ENCODE results near the gene CBX3.
"Not testable (repeated sequence)": the region's sequence is repeated elsewhere in the genome, so short reads cannot be mapped to it uniquely, and the experiment has no call there.

CBX3 gene

DNA sequence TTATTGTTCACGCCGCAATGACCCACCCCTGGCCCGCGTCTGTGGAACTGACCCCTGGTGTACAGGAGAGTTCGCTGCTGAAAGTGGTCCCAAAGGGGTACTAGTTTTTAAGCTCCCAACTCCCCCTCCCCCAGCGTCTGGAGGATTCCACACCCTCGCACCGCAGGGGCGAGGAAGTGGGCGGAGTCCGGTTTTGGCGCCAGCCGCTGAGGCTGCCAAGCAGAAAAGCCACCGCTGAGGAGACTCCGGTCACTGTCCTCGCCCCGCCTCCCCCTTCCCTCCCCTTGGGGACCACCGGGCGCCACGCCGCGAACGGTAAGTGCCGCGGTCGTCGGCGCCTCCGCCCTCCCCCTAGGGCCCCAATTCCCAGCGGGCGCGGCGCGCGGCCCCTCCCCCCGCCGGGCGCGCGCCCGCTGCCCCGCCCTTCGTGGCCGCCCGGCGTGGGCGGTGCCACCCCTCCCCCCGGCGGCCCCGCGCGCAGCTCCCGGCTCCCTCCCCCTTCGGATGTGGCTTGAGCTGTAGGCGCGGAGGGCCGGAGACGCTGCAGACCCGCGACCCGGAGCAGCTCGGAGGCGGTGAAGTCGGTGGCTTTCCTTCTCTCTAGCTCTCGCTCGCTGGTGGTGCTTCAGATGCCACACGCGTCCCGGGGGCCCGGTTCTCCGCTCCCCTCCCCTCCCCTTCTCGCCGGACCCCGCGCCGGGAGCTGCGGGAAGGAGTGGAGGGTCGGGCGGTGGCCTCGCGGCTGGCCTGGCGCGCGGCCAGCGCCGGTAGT lies at the start of gene CBX3:
CBX3 (plus strand) TSS at position 499 of the 772 bp plus-strand sequence. CDS start 1,254 bp downstream, outside the sequence.
- peak; percentile 84 for DNase-seq

DNA sequence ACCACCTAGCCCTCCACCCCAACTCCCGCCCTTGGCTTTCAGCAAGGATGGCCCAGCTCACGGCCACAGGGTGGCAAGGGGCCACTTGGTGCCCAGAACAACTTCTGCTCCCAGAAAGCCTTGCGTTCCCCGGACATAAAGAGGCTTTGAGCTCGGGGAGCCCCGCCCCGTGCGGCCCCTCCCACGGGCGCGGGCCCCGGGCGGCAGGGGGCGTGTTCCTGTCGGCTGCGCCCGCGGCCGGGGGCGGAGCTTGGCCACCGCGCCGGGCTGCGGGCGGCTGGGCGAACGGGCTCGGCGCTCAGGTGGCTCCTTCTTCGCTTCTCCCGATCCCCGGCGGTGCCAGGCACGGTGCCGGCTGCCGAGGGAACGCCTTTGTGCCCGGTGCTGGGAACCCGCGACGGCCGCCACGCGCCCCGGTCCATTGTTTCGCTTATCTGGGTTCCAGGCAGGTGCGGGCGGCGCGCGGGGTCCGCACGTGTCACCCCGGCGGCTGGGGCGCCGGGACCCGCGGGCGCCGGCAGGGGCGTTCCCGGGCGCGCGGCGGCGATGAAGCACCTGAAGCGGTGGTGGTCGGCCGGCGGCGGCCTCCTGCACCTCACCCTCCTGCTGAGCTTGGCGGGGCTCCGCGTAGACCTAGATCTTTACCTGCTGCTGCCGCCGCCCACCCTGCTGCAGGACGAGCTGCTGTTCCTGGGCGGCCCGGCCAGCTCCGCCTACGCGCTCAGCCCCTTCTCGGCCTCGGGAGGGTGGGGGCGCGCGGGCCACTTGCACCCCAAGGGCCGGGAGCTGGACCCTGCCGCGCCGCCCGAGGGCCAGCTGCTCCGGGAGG lies 49.4 kb upstream of the CBX3 start, which contains the start of gene NFE2L3:
NFE2L3 (plus strand) TSS at position 246 of the 829 bp plus-strand sequence; CDS start at position 547, 301 bp downstream.
- DNase-seq = peak; percentile 77

DNA sequence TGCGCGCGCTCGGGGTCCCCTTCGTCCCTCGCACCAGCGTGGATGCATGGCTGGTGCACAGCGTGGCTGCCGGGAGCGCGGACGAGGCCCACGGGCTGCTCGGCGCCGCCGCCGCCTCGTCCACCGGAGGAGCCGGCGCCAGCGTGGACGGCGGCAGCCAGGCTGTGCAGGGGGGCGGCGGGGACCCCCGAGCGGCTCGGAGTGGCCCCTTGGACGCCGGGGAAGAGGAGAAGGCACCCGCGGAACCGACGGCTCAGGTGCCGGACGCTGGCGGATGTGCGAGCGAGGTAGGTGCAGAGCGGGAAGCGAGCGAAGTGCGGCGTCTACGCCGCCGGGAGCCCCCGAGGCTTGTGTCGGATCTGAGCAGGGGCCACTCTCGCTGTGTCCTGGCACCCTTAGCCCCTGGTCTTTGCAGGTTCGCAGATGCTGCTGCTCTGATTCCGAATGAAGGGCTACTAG lies 48.7 kb upstream of the CBX3 start:
- peak; percentile 31 for DNase-seq

DNA sequence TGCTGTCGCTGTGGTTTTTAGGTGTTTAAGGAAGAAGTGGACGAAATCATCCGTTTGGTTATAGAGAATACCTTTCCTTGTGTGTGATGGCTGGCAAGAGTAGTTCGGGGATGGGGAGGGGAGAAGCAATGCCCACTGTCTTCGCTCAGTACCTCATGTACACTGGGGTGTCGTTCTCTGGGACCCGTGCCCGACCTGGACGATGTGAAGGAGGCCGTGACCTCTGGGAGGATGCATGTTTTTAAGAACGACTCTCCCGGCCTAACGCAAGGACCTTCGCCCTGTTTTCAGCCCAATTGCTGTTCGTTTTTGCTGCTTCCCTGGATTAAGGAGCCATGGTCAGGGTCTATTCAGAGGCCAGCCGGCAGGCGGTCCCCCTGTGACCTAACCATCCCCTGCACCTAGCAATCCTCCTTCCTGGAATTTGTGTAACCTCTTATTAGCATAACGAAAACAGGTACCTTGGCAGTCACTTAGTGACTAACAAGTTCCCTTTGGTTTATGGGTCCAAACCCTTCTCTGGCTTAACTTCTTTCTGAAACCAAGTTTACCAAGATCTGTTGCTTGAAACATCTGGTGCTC lies 48.2 kb upstream of the CBX3 start:
- DNase-seq = no peak

DNA sequence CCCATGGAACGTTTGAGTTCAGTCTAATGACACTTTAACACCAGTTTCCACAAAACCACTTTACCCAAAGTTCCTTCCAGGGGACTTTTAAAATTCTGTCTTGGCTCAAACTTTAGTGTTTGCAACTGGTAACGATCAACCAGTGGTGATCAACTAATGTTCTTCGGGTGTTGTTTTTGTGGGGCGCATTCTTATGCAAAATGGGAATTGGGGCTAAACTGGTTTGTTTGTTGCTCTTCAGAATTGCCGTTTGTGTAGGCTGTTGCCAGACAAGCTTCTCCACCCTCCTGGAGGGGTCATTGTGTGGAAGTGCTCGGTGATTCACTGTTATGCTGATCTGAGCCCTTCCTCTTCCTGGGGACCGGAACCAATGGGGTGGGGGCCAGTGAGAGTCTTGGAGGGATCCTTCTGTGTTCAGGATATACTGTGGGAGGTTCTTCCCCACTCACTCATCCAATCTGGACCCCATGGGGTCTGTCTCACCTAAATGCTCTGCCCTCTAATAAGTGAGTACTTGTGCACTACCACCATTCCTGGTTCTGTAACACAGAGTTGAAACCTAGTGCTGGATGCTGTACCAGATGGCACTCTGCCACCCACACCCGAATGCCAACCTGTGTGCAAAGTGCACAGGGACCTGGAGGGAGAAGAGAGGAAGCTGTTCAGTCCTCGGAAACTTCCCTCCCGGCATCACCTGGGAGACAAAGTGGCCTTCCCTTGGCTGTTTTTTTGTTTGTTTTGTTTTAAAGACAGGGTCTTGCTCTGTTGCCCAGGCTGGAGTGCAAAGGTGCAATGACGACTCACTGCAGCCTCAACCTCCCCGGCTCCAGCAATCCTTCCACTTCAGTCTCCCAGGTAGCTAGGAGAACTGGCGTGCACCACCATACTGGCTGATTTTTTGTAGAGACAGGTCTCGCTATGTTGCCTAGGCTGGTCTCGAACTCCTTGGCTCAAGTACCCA lies 47.4 kb upstream of the CBX3 start:
- no peak for DNase-seq

DNA sequence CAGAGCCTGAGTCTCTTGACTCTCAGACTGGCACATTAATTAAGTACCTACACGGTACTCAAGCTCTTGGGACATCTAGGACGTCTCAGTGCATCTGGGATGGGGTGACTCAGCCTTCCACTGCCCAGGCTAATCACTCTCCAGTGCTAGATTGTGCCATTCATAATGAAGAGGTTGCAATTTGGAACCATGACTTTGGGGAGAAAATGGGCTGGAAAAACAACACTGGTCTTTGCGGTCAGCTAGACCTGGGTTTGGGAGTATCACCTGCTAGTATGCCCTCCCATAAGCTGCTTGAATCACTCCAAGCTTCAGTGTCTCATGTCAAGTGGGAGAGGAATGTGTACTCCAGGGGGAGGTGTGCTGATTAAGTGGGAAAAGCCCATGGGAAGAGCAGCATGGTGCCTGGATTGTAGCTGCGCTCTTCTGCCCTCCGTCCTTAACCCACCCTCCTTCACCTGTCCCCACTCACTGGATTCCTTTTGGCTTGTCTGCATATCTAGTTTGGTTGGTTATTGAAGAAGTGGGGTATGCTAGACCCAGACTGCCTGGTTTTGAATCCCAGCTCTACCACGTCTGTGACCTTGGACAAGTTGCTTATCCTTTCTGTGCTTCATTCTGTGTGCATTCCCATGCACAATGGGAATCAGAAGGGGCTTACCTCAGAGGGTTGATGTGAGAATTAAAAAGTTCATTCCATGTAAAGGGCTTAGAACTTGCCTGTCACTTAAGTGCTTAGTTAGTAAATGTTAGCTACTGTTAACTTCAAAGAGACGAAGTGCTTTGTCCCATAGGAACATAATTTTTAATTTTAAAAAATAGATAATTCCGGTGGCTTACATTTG lies 45.8 kb upstream of the CBX3 start:
- DNase-seq = no peak

DNA sequence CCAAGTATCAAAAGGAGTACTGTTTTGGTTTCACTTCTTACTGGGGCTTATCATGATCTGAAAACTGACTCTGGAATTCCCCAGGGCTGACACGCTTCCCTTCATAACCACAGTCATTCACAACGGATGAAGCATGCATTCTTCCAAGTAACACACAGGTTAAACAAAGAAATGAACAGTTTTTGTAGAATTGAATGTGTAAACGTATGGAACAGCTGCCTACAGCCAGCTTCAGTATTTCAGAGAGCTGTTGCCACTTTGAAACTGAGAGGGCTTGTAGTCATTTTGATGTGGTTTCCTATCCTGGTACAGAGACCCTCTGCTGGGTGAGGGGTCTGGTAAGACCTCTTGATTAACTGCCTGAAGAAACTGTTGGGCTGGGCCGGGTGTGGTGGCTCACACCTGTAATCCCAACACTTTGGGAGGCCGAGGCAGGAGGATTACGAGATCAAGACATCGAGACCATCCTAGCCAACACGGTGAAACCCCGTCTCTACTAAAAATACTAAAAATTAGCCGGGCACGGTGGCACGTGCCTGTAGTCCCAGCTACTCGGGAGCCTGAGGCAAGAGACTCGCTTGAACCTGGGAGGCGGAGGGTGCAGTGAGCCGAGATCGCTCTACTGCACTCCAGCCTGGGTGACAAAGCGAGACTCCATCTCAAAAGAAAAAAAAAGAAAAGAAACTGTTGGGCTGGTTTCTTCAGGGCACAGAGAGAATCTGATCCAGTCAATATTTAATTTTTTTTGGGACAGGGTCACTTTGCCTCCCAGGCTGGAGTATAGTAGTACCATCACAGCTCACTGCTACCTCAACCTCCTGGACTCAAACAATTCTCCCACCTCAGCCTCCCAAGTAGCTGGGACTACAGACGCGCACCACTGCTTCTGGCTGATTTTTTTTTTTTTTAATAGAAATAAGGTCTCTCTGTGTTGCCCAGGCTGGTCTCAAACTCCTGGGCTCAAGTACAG lies 44.8 kb upstream of the CBX3 start:
- no peak for DNase-seq

DNA sequence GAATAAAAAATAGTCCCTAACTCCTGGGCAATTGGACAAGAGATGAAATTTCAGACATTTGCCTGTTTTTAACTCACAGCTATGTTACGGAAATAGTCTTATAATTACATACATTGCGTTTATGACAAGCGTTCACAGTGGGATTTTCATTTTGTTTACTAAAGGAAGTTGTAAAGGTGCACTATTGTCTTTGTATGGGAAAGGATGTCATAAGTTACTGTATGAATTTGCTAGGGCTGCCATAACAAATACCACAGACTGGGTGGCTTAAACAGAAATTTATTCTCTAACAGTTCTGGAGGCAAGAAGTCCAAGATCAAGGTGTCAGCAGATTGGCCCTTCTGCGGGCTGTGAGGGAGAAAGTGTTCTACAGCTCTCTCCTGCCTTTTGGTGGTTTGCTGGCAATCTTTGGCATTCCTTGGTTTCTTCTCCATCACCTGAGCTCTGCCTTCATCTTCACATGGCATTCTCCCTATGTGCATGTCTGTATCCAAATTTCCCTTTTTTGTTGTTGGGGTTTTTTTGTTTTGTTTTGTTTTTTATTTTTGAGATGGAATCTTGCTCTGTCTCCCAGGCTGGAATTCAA lies 43.9 kb upstream of the CBX3 start:
- DNase-seq = no peak

DNA sequence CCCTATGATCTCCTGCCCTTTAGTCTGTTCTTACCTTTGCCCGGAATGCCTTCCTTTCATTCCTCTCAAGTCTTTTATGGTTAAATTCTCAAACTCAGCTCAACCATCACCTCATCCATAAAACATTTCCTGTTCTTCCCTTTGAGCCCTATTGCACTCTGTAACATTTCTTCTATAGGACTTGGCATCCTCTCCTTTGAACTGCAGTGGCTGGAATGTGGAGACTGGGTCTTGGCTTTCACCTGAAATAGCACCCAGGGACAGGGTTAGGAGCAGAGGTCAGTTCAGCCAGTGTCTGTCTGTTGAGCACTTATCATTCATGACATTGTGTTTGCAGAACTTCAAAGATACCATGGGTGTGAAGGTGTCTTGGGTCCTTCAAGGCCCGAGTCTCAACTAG lies 42.3 kb upstream of the CBX3 start:
- no peak for DNase-seq

DNA sequence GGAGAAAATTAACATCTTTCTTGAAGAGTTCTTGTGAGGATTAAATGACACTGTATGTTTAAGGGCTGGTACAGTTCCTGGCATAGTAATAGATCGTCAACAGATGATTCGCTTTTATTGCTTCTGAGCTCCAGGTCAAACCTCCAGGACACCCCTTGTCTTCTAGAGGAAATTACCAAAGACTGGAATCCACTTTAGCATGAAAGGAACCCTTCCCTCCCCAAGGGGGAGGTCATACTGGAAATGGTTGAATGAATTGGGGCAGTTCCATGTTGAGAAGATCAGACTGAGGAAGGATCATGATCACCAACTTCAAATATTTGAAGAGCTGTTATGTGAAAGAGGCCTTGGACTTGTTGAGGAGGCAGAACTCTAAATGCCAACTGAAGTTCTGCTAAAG lies 40.6 kb upstream of the CBX3 start:
- no peak for DNase-seq

DNA sequence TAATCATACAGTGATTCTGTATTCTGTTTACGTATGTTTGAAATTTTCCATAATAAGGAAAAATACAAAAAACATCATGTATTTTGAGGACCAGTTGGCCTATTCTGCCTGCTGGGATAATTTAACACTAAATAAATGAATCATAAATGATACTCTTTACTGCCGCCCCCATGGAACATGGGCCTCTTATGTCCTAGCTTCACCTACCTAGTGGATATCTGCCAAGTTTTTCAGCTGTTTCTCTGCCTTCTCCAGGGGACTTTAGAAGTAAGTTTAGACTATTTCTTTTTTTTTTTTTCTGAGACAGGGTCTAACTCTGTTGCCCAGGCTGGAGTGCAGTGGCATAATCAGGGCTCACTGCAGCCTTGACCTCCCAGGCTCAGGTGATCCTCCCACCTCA lies 39.1 kb upstream of the CBX3 start:
- no peak for DNase-seq

DNA sequence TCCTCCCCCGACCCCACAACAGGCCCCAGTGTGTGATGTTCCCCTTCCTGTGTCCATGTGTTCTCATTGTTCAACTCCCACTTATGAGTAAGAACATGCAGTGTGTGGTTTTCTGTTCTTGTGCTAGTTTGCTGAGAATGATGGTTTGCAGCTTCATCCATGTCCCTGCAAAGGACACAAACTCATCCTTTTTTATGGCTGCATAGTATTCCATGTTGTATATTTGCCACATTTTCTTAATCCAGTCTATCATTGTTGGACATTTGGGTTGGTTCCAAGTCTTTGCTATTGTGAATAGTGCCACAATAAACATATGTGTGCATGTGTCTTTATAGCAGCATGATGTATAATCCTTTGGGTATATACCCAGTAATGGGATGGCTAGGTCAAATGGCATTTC lies 37.7 kb upstream of the CBX3 start:
- not testable (repeated sequence) for DNase-seq

DNA sequence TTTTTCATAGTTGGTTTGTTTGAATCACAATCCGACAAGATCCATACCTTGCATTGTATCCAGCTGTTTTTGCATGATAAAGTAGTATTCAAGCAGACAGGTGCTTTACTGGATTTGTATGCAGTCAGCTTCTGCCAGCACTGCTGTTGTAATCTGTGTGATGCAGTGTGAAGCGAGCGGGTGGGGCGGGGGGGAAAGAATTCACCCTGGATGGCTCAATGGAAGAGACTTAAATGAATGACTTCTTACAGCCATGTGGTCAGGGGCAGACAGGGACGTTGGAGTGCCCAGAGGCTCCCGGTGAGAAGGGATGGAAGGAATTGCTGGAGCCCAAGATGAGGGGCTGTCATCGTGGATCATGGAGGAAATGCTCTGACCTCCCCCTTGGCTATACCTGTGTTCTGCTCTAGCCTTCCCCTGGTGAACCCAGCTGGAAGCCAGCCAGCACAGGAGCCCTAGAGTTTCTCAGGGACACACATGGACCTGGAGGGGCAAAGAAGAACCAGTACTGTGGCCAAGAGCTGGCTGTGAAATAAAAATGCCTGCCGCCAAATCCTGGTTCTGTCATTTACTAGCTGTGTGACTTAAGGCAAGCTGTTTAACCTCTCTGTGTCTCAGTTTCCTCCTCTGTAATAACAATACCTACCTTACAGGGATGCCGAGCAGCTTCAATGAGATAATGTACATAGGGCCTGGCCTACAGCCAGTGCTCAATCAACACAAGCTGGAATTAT lies 35.4 kb upstream of the CBX3 start:
- DNase-seq = no peak

DNA sequence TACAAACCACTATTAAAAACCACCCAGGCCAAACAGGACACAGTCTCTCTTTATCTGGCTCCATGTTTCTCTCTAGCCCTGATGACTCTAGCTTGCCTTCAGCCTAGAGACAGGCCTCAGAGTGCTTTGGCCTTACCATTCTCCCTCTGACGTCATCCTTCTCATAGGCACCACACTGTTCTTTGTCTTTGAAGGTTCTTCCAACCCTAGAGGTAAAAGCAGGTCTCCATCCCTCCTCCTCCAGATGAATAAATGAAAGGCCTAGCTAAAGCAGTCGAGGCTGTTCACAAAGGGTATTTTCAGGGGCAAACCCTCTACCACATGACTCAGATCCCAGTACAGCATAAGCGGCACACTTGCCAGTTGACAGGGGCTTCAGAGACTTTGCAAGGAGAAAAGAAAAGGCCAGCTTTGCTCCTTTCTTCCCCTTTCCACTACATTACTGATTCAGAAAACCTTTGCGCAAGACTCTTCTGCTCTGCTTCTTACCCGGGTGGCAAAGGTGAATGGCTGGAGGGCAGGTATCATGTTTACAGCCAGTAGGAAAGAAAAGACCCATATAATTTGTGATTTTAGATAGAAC lies 34.8 kb upstream of the CBX3 start:
- no peak for DNase-seq

DNA sequence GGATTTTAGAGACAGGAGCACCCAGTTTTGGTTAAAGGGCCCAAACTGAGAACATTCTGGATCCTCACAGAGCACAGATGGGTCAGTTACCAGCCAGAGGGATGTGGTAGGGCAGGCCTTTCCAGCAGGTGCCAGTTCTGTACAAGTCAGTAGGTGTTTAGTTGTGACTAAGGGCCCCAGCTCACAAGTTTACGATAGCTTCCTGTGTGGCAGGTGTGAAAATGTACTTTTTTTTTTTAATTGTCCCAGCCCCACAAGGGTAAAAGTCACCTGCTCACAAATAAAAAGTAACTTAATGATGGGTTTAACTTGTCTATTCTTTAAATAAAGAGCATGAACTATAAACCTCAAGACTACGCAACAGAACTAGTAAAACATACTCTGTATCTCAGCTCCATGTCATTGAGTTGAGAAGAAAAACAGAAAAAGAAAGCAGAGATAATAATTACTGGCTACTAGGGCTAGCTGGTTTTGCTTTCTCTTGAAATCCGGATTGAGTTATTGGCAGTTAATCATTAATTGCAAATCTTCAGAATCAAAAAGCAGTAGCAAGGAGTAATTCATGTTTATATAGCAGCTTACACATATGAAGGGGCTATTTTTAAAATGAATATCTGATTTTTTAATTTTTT lies 34.1 kb upstream of the CBX3 start:
- DNase-seq = no peak

DNA sequence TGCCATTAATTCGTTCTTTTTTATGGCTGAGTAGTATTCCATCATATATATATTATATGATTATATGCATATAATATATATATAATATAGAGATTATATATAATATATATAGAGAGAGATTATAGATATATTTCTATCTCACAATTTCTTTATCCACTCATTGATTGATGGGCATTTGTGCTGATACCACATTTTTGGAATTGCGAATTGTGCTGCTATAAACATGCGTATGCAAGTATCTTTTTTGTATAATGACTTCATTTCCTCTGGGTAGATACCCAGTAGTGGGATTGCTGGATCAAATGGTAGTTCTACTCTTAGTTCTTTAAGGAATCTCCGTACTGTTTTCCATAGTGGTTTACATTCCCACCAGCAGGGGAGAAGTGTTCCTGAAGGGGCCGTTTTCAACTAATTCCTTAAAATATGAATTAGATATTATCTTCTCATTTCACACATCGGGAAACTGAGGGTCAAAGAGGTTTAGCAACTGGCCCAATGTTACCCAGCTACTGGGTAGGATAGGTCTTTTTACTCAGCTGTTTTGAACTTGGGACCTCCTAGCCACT lies 33.0 kb upstream of the CBX3 start:
- DNase-seq = no peak

DNA sequence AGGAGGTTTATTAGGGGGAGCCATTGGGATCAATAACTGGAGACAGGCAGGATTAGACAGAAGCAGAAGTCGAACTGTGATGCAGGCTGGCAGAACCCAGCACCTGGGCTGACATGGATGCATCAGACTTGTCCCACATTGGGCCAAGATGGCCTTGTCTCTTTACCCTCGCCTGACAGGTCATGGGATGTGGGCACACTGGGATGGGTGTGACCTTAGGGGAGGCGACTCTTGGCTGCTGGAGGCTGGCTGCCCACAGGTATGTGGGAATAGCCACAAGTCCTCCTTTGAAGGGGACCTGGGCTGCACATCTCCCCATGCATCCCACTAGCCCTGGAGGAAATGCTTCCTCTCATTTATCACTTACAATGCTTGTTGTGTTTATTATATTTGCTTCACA lies 32.3 kb upstream of the CBX3 start:
- DNase-seq = no peak

DNA sequence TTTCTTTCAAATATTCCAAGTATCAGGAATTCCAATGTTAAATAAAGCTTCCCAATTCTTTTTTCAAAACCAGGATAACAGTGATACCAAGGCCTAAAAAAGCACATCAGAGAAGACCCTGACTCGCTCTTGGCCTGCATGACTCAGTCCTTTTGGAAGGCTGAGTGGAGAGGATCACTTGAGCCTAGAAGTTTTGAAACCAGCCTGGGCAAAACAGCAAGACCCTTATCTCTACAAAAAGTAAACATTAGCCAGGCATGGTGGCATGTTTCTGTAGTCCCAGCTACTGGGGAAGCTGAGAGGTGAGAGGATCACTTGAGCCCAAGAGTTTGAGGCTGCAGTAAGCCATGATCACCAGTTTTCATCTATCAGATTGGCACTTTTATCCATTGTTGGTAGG lies 30.9 kb upstream of the CBX3 start:
- no peak for DNase-seq

Data from activated effector memory CD4-positive, alpha-beta T cell treated with Interleukin-2 at 50 U/mL for 16 hours (primary cell).